Measurements from ENCODE around the gene AGAP3. TPM values are rescaled to one million over a fixed set of nuclear protein-coding genes. Genes with fewer than 3 reads are reported as not detected.
A peak's percentile ranks its signal among the peaks of the same experiment; 100 is the strongest.

AGAP3 gene
- total RNA-seq, 2 experiments from 2014 or later = 29.8 to 36.5 TPM

GRCh38 chr7:151047976-151048815 is 38.1 kb upstream of the AGAP3 start, which contains the start of gene ASIC3:
TSS of gene ASIC3 (plus strand) at chr7:151048531. CDS start at chr7:151048886, 355 bp downstream.
- Mint-ChIP-seq H3K36me3 (peaks cover 7% of the 10 kb centered on the region), H3K27me3 (no peaks in the 10 kb centered on the region), H3K4me3 (no peak within 1 kb of the TSS), H3K9me3 (no peaks in the 10 kb centered on the region), H3K27ac (no peak within 1 kb of the TSS), H3K4me1 (ENCODE audit: low read depth) (peaks cover 5% of the 10 kb centered on the region)
- no peak for DNase-seq
- intact Hi-C loops (cut with micrococcal nuclease) = no loop called here
- POLR2A ChIA-PET = interaction anchor here (0.9 kb wide), 1 partner anchor 9 kb away, joined by 3 read pairs; no protein-coding TSS in a partner anchor
- CTCF ChIA-PET = no interaction called here

GRCh38 chr7:151048911-151049463 is 37.3 kb upstream of the AGAP3 start:
- no peak overlapping the region for H3K27ac Mint-ChIP-seq
- peaks cover 5% of the 10 kb centered on the region for H3K4me1 Mint-ChIP-seq (ENCODE audit: low read depth)
- H3K9me3 Mint-ChIP-seq = no peaks in the 10 kb centered on the region
- POLR2A ChIA-PET = no interaction called here
- H3K4me3 Mint-ChIP-seq = no peak overlapping the region
- DNase-seq = no peak
- H3K27me3 Mint-ChIP-seq = no peaks in the 10 kb centered on the region
- H3K36me3 Mint-ChIP-seq = peaks cover 7% of the 10 kb centered on the region
- intact Hi-C loops (cut with micrococcal nuclease) = no loop called here
- CTCF ChIA-PET = no interaction called here

- Mint-ChIP-seq H3K9me3 (no peaks in the 10 kb centered on the region), H3K36me3 (peaks cover 2% of the 10 kb centered on the region), H3K4me3 (no peak overlapping the region), H3K4me1 (ENCODE audit: low read depth) (peaks cover 5% of the 10 kb centered on the region), H3K27ac (no peak overlapping the region), H3K27me3 (no peaks in the 10 kb centered on the region)
- ChIA-PET POLR2A (no interaction called here), CTCF (interaction anchor here (1.0 to 1.6 kb wide), 3 partner anchors 9 to 33 kb away, joined by 3 to 5 read pairs (median 5); partner anchors contain the start of genes ABCB8 and SLC4A2)
- intact Hi-C loops (cut with micrococcal nuclease) = loop anchor here (10.0 kb wide), 1 partner anchor 304 kb away; no protein-coding TSS in a partner anchor
- DNase-seq = peak; percentile 73
These were observed 35.2 kb upstream of the AGAP3 start for GRCh38 chr7:151051108-151051507.

- intact Hi-C loops (cut with micrococcal nuclease) = loop anchor here (10.0 kb wide), 1 partner anchor 302 kb away; no protein-coding TSS in a partner anchor
- Mint-ChIP-seq H3K9me3 (no peaks in the 10 kb centered on the region), H3K27ac (no peak overlapping the region), H3K4me1 (ENCODE audit: low read depth) (peaks cover 15% of the 10 kb centered on the region), H3K4me3 (no peak overlapping the region), H3K36me3 (peaks cover 2% of the 10 kb centered on the region), H3K27me3 (no peaks in the 10 kb centered on the region)
- ChIA-PET POLR2A (no interaction called here), CTCF (no interaction called here)
- no peak for DNase-seq
These were observed 33.2 kb upstream of the AGAP3 start for GRCh38 chr7:151053096-151053495.

- Mint-ChIP-seq H3K36me3 (peaks cover 2% of the 10 kb centered on the region), H3K4me3 (no peak overlapping the region), H3K27me3 (no peaks in the 10 kb centered on the region), H3K9me3 (no peaks in the 10 kb centered on the region), H3K4me1 (ENCODE audit: low read depth) (peaks cover 18% of the 10 kb centered on the region), H3K27ac (no peak overlapping the region)
- POLR2A ChIA-PET = no interaction called here
- intact Hi-C loops (cut with micrococcal nuclease) = loop anchor here (10.0 kb wide), 1 partner anchor 301 kb away; no protein-coding TSS in a partner anchor
- DNase-seq = no peak
- CTCF ChIA-PET = no interaction called here
These were observed 32.5 kb upstream of the AGAP3 start for GRCh38 chr7:151053751-151054150.

GRCh38 chr7:151056283-151056665 is 30.0 kb upstream of the AGAP3 start:
- DNase-seq = no peak
- H3K27ac Mint-ChIP-seq = no peak overlapping the region
- ChIA-PET POLR2A (no interaction called here), CTCF (interaction anchor here (1.4 kb wide), 1 partner anchor 38 kb away, joined by 4 read pairs; no protein-coding TSS in a partner anchor)
- peaks cover 2% of the 10 kb centered on the region for H3K36me3 Mint-ChIP-seq
- H3K4me1 Mint-ChIP-seq (ENCODE audit: low read depth) = peaks cover 25% of the 10 kb centered on the region
- H3K27me3 Mint-ChIP-seq = no peaks in the 10 kb centered on the region
- H3K4me3 Mint-ChIP-seq = peak overlapping the region; percentile 89
- intact Hi-C loops (cut with micrococcal nuclease) = loop anchor here (10.0 kb wide), 1 partner anchor 299 kb away; no protein-coding TSS in a partner anchor
- H3K9me3 Mint-ChIP-seq = no peaks in the 10 kb centered on the region

- Mint-ChIP-seq H3K27me3 (no peaks in the 10 kb centered on the region), H3K36me3 (peaks cover 2% of the 10 kb centered on the region), H3K9me3 (no peaks in the 10 kb centered on the region), H3K4me3 (peak overlapping the region; percentile 89), H3K4me1 (ENCODE audit: low read depth) (peaks cover 27% of the 10 kb centered on the region), H3K27ac (no peak overlapping the region)
- intact Hi-C loops (cut with micrococcal nuclease) = loop anchor here (10.0 kb wide), 1 partner anchor 298 kb away; no protein-coding TSS in a partner anchor
- DNase-seq = no peak
- CTCF ChIA-PET = interaction anchor here (1.4 kb wide), 1 partner anchor 38 kb away, joined by 4 read pairs; no protein-coding TSS in a partner anchor
- POLR2A ChIA-PET = no interaction called here
These were observed 29.4 kb upstream of the AGAP3 start for GRCh38 chr7:151056666-151057505.

GRCh38 chr7:151057506-151057988 is 28.7 kb upstream of the AGAP3 start, which contains the start of gene CDK5:
TSS of gene CDK5 (minus strand) at chr7:151057897. CDS start at chr7:151057848, 49 bp downstream.
- ChIA-PET CTCF (no interaction called here), POLR2A (interaction anchor here (0.5 to 1.0 kb wide), 2 partner anchors 26 to 170 kb away, joined by 3 read pairs; partner anchors contain the start of genes ABCF2 and TMUB1)
- Mint-ChIP-seq H3K4me3 (peak within 1 kb of the TSS; percentile 89), H3K9me3 (no peaks in the 10 kb centered on the region), H3K27ac (peak within 1 kb of the TSS; percentile 89), H3K27me3 (no peaks in the 10 kb centered on the region), H3K36me3 (peaks cover 1% of the 10 kb centered on the region), H3K4me1 (ENCODE audit: low read depth) (peaks cover 26% of the 10 kb centered on the region)
- no peak for DNase-seq
- intact Hi-C loops (cut with micrococcal nuclease) = loop anchor here (10.0 kb wide), 1 partner anchor 297 kb away; no protein-coding TSS in a partner anchor

- CTCF ChIA-PET = interaction anchor here (1.0 to 1.2 kb wide), 2 partner anchors 27 to 30 kb away, joined by 3 to 10 read pairs; partner anchors contain the start of gene ABCB8
- peak overlapping the region; percentile 89 for H3K4me3 Mint-ChIP-seq
- POLR2A ChIA-PET = interaction anchor here (0.5 to 2.1 kb wide), 3 partner anchors 25 to 169 kb away, joined by 3 to 5 read pairs (median 3); partner anchors contain the start of genes ABCF2 and TMUB1
- no peaks in the 10 kb centered on the region for H3K36me3 Mint-ChIP-seq
- H3K4me1 Mint-ChIP-seq (ENCODE audit: low read depth) = peaks cover 25% of the 10 kb centered on the region
- peak; percentile 98 for DNase-seq
- H3K9me3 Mint-ChIP-seq = no peaks in the 10 kb centered on the region
- intact Hi-C loops (cut with micrococcal nuclease) = loop anchor here (1.0 to 10.0 kb wide), 5 partner anchors 19 to 297 kb away; partner anchors contain the start of genes ABCB8, ABCF2 and FASTK
- H3K27ac Mint-ChIP-seq = peak overlapping the region; percentile 89
- no peaks in the 10 kb centered on the region for H3K27me3 Mint-ChIP-seq
These were observed 28.1 kb upstream of the AGAP3 start for GRCh38 chr7:151057989-151058780.

GRCh38 chr7:151058781-151059366 is 27.4 kb upstream of the AGAP3 start:
- Mint-ChIP-seq H3K27ac (peak overlapping the region; percentile 89), H3K27me3 (no peaks in the 10 kb centered on the region), H3K9me3 (no peaks in the 10 kb centered on the region), H3K36me3 (no peaks in the 10 kb centered on the region), H3K4me3 (peak overlapping the region; percentile 89), H3K4me1 (ENCODE audit: low read depth) (peaks cover 25% of the 10 kb centered on the region)
- ChIA-PET CTCF (interaction anchor here (1.0 to 1.9 kb wide), 3 partner anchors 8 to 31 kb away, joined by 3 to 10 read pairs (median 5); partner anchors contain the start of gene ABCB8), POLR2A (interaction anchor here (1.0 to 2.1 kb wide), 2 partner anchors 24 to 48 kb away, joined by 3 to 5 read pairs; partner anchors contain the start of gene TMUB1)
- DNase-seq = peak; percentile 44
- intact Hi-C loops (cut with micrococcal nuclease) = loop anchor here (1.0 to 10.0 kb wide), 5 partner anchors 20 to 296 kb away; partner anchors contain the start of genes ABCB8, ABCF2 and FASTK
